Hepatocyte (in vitro differentiated cells): ENCODE measurements around the gene POU3F1. TPM values are rescaled to one million over a fixed set of nuclear protein-coding genes. Genes with fewer than 3 reads are reported as not detected.

ENCODE experiments used
- DNase-seq: peaks from one replicate; pipeline ENCODE4 v3.0.0-alpha.2; 2016; ENCODE audit warnings: low spot score
- H2AFZ ChIP-seq: fragments of 200-600 bp; sonication (generic); 2 replicates; pipeline ENCODE4 v1.6.0; 2016; ENCODE audit warnings: antibody characterized with exemption, mild to moderate bottlenecking
- H3K27ac ChIP-seq: fragments of 200-600 bp; sonication (generic); 2 replicates; pipeline ENCODE4 v1.5.1; 2016; ENCODE audit warnings: mild to moderate bottlenecking
- H3K27me3 ChIP-seq: fragments of 200-600 bp; sonication (generic); 2 replicates; pipeline ENCODE4 v1.6.1; 2016
- H3K36me3 ChIP-seq: fragments of 200-600 bp; sonication (generic); replicated peaks from 2 replicates; pipeline ENCODE4 v1.5.1; 2016; ENCODE audit warnings: low read depth; ENCODE audit not compliant: insufficient read depth
- H3K4me1 ChIP-seq: fragments of 200-600 bp; sonication (generic); 2 replicates; pipeline ENCODE4 v1.5.1; 2016; ENCODE audit warnings: mild to moderate bottlenecking, moderate library complexity; ENCODE audit not compliant: insufficient read depth
- H3K4me2 ChIP-seq: fragments of 200-600 bp; sonication (generic); 2 replicates; pipeline ENCODE4 v1.6.0; 2016
- H3K4me3 ChIP-seq: fragments of 200-600 bp; sonication (generic); 2 replicates; pipeline ENCODE4 v1.5.1; 2016; ENCODE audit warnings: mild to moderate bottlenecking
- H3K79me2 ChIP-seq: fragments of 200-600 bp; sonication (generic); 2 replicates; pipeline ENCODE4 v1.6.0; 2017; ENCODE audit warnings: mild to moderate bottlenecking
- H3K9me2 ChIP-seq: fragments of 200-600 bp; sonication (generic); replicated peaks from 2 replicates; pipeline ENCODE4 v1.6.0; 2017; ENCODE audit warnings: mild to moderate bottlenecking; ENCODE audit not compliant: insufficient read depth
- H3K9me3 ChIP-seq: fragments of 200-600 bp; sonication (generic); 2 replicates; pipeline ENCODE4 v1.5.1; 2016; ENCODE audit warnings: low read depth, mild to moderate bottlenecking
- H4K20me1 ChIP-seq: fragments of 200-600 bp; sonication (generic); 2 replicates; pipeline ENCODE4 v1.6.0; 2016; ENCODE audit warnings: mild to moderate bottlenecking; ENCODE audit not compliant: insufficient read depth, poor library complexity, severe bottlenecking
- EZH2 ChIP-seq: fragments of 200-600 bp; sonication (generic); IDR thresholded peaks from 2 replicates; pipeline ENCODE4 v1.6.1; 2016; ENCODE audit warnings: antibody characterized with exemption, mild to moderate bottlenecking, borderline replicate concordance
- EZH2phosphoT487 ChIP-seq: fragments of 200-600 bp; sonication (generic); IDR thresholded peaks from one replicate; pipeline ENCODE4 v1.6.1; 2018; ENCODE audit warnings: antibody characterized with exemption, mild to moderate bottlenecking, low read depth, moderate library complexity; ENCODE audit not compliant: unreplicated experiment, severe bottlenecking
- WGBS: methylation state at CpG from one replicate; pipeline ENCODE4 v1.1.6; 2016; ENCODE audit warnings: low lambda C conversion rate; ENCODE audit errors: missing lambda C conversion rate; 5-methylcytosine and 5-hydroxymethylcytosine counted together
- polyA plus RNA-seq: library from polyadenylated mRNA; unstranded; fragments of >200 nt; fragmentation: Nextera tagmentation; extraction: Ambion mirVana; gene quantifications from 2 replicates; pipeline ENCODE4 v1.2.1, GENCODE V29; 2016
- total RNA-seq: library from RNA; depleted of rRNA; stranded (reverse); fragments of >200 nt; gene quantifications from 2 replicates; pipeline ENCODE4 v1.2.3, GENCODE V29; 2014
- TF ChIP-seq, protein P1 (sequence below): fragments of 200-600 bp; sonication (generic); IDR thresholded peaks from 2 replicates; pipeline ENCODE4 v1.5.1; 2016; ENCODE audit warnings: antibody characterized with exemption, mild to moderate bottlenecking; ENCODE audit not compliant: poor library complexity

The POU3F1 gene
- total and polyA plus RNA-seq, 2 experiments from 2014 or later, result 0.73 TPM; not detected in 1

DNA sequence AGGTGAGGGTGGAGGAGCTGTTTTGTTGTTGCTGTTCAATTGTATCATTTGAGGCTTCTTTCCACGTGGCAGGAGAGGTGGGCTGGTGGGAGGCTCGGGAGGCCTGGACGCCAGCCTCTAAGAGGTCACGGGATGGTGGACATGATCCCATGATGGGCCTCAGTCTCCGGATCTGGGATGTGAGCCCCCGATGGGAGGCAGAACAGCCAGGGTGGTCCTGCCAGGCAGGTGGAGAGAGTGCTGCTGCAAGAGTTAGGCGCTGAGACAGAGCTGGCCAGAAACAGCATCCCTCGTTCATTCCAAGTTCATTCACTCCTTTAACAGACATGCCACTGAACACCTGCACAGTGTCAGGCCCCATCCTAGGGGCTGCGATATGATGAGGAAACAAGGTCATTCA is 41.1 kb upstream of the POU3F1 start:
- 87% methylated on average over 9 of the region's 9 CpGs for WGBS
- H3K27me3 ChIP-seq, result peaks cover 16% of the 10 kb centered on the region
- H3K4me3 ChIP-seq, result no peak overlapping the region
- H3K9me2 ChIP-seq, result no peaks in the 10 kb centered on the region
- H4K20me1 ChIP-seq, result no peaks in the 10 kb centered on the region
- H3K9me3 ChIP-seq, result no peaks in the 10 kb centered on the region
- no peak overlapping the region for H3K4me2 ChIP-seq
- TF ChIP-seq, protein P1, sequence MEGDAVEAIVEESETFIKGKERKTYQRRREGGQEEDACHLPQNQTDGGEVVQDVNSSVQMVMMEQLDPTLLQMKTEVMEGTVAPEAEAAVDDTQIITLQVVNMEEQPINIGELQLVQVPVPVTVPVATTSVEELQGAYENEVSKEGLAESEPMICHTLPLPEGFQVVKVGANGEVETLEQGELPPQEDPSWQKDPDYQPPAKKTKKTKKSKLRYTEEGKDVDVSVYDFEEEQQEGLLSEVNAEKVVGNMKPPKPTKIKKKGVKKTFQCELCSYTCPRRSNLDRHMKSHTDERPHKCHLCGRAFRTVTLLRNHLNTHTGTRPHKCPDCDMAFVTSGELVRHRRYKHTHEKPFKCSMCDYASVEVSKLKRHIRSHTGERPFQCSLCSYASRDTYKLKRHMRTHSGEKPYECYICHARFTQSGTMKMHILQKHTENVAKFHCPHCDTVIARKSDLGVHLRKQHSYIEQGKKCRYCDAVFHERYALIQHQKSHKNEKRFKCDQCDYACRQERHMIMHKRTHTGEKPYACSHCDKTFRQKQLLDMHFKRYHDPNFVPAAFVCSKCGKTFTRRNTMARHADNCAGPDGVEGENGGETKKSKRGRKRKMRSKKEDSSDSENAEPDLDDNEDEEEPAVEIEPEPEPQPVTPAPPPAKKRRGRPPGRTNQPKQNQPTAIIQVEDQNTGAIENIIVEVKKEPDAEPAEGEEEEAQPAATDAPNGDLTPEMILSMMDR, result no peak
- TF ChIP-seq EZH2 (no peak), EZH2phosphoT487 (no peak)
- no peaks in the 10 kb centered on the region for H3K36me3 ChIP-seq
- DNase-seq, result no peak
- no peaks in the 10 kb centered on the region for H3K79me2 ChIP-seq
- no peak overlapping the region for H2AFZ ChIP-seq
- no peak overlapping the region for H3K27ac ChIP-seq
- H3K4me1 ChIP-seq, result no peaks in the 10 kb centered on the region

DNA sequence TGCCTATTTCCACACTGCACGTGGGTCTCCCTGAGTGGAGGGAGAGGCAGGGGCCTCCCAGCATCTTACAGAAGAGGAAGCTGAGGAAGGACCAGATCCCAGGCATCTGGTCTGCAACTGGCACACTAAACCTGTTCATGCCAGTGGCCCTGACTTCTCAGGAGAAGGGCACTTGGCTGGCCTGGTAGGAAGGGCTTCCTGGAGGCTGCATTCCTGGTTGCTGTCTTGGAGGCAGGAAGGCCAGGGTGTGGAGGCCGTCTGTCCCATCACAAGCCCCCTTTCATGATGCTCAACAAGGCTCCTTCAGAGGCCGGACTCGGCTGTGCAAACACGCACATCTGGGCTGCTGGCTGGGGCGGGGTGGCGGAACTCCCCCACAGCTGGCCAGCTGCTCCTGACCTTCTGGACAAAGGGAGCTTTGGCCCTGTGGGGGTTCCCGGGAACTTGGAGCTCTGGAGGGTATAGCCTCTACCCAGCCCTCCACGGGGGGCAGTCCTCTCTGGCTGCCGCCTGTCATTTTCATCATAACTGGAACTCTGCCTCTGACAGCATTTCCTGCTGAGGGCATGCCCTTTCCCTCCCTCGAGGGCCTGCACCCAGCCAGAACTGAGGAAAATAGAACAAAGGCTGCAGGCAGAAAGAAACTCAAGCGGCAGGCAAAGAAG is 39.2 kb upstream of the POU3F1 start:
- no peak for DNase-seq
- peaks cover 6% of the 10 kb centered on the region for H3K27me3 ChIP-seq
- no peaks in the 10 kb centered on the region for H4K20me1 ChIP-seq
- no peak overlapping the region for H3K27ac ChIP-seq
- TF ChIP-seq, protein P1, result no peak
- TF ChIP-seq EZH2phosphoT487, result no peak
- TF ChIP-seq EZH2, result no peak
- H2AFZ ChIP-seq, result no peak overlapping the region
- H3K4me3 ChIP-seq, result no peak overlapping the region
- no peaks in the 10 kb centered on the region for H3K9me2 ChIP-seq
- no peaks in the 10 kb centered on the region for H3K79me2 ChIP-seq
- WGBS, result 83% methylated on average over 12 of the region's 12 CpGs
- no peaks in the 10 kb centered on the region for H3K9me3 ChIP-seq
- no peaks in the 10 kb centered on the region for H3K4me1 ChIP-seq
- H3K36me3 ChIP-seq, result no peaks in the 10 kb centered on the region
- no peak overlapping the region for H3K4me2 ChIP-seq

DNA sequence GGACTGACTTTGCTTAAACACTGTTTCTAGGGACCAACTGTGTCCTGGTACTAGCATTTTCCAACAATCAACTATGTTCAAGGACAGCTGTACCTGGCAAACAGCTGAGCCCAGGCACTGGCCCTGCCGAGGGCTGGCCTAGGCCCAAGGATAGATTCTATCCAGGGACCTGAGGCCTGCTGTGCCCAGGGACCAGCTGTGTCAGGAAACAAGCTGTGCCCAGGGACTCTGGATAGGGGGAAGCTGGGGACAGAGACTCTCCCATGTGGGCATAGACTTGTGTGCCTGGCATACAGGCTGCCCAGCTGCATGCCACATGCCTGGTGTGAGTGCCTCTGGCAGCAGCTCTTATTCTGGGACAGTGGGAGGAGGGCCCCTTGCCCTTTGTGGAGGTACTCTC is 38.1 kb upstream of the POU3F1 start:
- 81% methylated on average over 1 of the region's 1 CpG for WGBS

More for the DNA sequence above, 38.1 kb upstream of the POU3F1 start:
- Histone ChIP-seq H3K4me1 (no peaks in the 10 kb centered on the region), H3K9me3 (no peaks in the 10 kb centered on the region), H3K79me2 (no peaks in the 10 kb centered on the region), H4K20me1 (no peaks in the 10 kb centered on the region), H3K27me3 (no peaks in the 10 kb centered on the region), H3K4me3 (no peak overlapping the region), H3K36me3 (no peaks in the 10 kb centered on the region), H3K9me2 (no peaks in the 10 kb centered on the region), H2AFZ (no peak overlapping the region), H3K27ac (no peak overlapping the region), H3K4me2 (no peak overlapping the region)
- no peak for DNase-seq
- TF ChIP-seq EZH2phosphoT487, result no peak
- TF ChIP-seq, protein P1, result no peak
- TF ChIP-seq EZH2, result no peak
